HCT116 (cell line): ENCODE measurements around the gene CAMK2D. TPM values are rescaled to one million over a fixed set of nuclear protein-coding genes. Genes with fewer than 3 reads are reported as not detected.

Experiments
- ATAC-seq: fragments of 200-7000 bp; cut with Tn5 transposase; 2 replicates; pipeline ENCODE4 v1.9.1; 2020; ENCODE audit warnings: mild to moderate bottlenecking, moderate library complexity
- BruUV-seq: library from RNA; stranded (reverse); fragments of 400-500 nt; replicated peaks from 2 replicates; lab custom pipeline; 2021; lab: Mats Ljungman, UMichigan
- CTCF ChIA-PET: fragments of 300-600 bp; sonication (Branson Sonifier 250); formaldehyde crosslinking; loops from one replicate; lab custom pipeline; 2021; ENCODE audit warnings: antibody characterized with exemption; lab: Charles Lee
- POLR2A ChIA-PET: fragments of 300-600, 350-600 bp; sonication (Branson Sonifier 250); formaldehyde crosslinking; loops from one replicate; lab custom pipeline; 2021; ENCODE audit warnings: antibody characterized with exemption; lab: Charles Lee
- RAD21 ChIA-PET, 2 experiments: fragments of 300-600 bp; sonication (Branson Sonifier 250); formaldehyde crosslinking; loops; one replicate each; lab custom pipeline; 2023; ENCODE audit warnings: low total read pairs in 2 of 2; ENCODE audit not compliant: uncharacterized antibody in 2 of 2, unreplicated experiment in 2 of 2, low non-redundant PET in 1 of 2; lab: Charles Lee
- DNase-seq: peaks from one replicate; pipeline ENCODE4 v3.0.0-alpha.2; 2010; ENCODE audit warnings: low read depth, low spot score
- H2AFZ ChIP-seq: fragments of 200-600 bp; shearing (Covaris generic), sonication (generic); 2 replicates; pipeline ENCODE4 v1.6.1; 2017; ENCODE audit warnings: low read depth, mixed run types, mixed read lengths, antibody characterized with exemption, low read length; ENCODE audit not compliant: poor library complexity, severe bottlenecking
- H3K27ac ChIP-seq: 2 replicates; pipeline ENCODE4 v1.5.1; 2012; ENCODE audit warnings: low read depth, low read length
- H3K27me3 ChIP-seq: fragments of 200-600 bp; sonication (generic); 2 replicates; pipeline ENCODE4 v1.6.1; 2016; ENCODE audit warnings: mixed run types, low read length, mixed read lengths; ENCODE audit not compliant: insufficient read depth
- H3K36me3 ChIP-seq, 2 experiments: fragments of 200-500 bp in 1 of 2; fragments of 200-600 bp in 1 of 2; sonication (Bioruptor generic) in 1 of 2; sonication (generic) in 1 of 2; 2 replicates each; pipeline versions ENCODE4 v1.5.1 to v1.6.1; 2014 to 2016; ENCODE audit warnings: low read length in 2 of 2, inconsistent platforms in 1 of 2, mixed read lengths in 1 of 2, mixed run types in 1 of 2; ENCODE audit not compliant: insufficient read depth in 2 of 2, control insufficient read depth in 1 of 2
- H3K4me1 ChIP-seq, 2 experiments: fragments of 200-600 bp in 1 of 2; sonication (generic) in 1 of 2; 2 replicates each; pipeline versions ENCODE4 v1.5.1 to v1.6.1; 2012 to 2017; ENCODE audit warnings: low read length in 2 of 2, inconsistent platforms in 1 of 2, mild to moderate bottlenecking in 1 of 2, mixed read lengths in 1 of 2, mixed run types in 1 of 2, moderate library complexity in 1 of 2; ENCODE audit not compliant: insufficient read depth in 2 of 2, control insufficient read depth in 1 of 2
- H3K4me2 ChIP-seq: fragments of 200-600 bp; sonication (generic); 2 replicates; pipeline ENCODE4 v1.6.1; 2017; ENCODE audit warnings: mixed run types, low read length, mixed read lengths
- H3K4me3 ChIP-seq, 2 experiments: fragments of 200-600 bp in 1 of 2; sonication (generic) in 1 of 2; replicated peaks in 1 of 2; 2 replicates each; pipeline ENCODE4 v1.5.1; 2011 to 2016; ENCODE audit warnings: low read length in 2 of 2, control low read depth in 1 of 2, low read depth in 1 of 2, mild to moderate bottlenecking in 1 of 2, mixed read lengths in 1 of 2, mixed run types in 1 of 2
- H3K79me2 ChIP-seq: fragments of 200-600 bp; sonication (generic); 2 replicates; pipeline ENCODE4 v1.6.1; 2017; ENCODE audit warnings: mild to moderate bottlenecking, mixed run types, low read length, moderate library complexity, mixed read lengths; ENCODE audit not compliant: insufficient read depth
- H3K9ac ChIP-seq: fragments of 200-600 bp; sonication (generic); 2 replicates; pipeline ENCODE4 v1.6.1; 2016; ENCODE audit warnings: low read length, mixed read lengths
- H3K9me2 ChIP-seq: fragments of 200-600 bp; sonication (generic), shearing (Covaris generic); 2 replicates; pipeline ENCODE4 v1.6.1; 2017; ENCODE audit warnings: mixed run types, mild to moderate bottlenecking, moderate library complexity; ENCODE audit not compliant: insufficient read depth
- H3K9me3 ChIP-seq, 2 experiments: fragments of 200-500 bp in 1 of 2; fragments of 200-600 bp in 1 of 2; sonication (Bioruptor generic) in 1 of 2; sonication (generic) in 1 of 2; 2 replicates each; pipeline ENCODE4 v1.6.1; 2014 to 2017; ENCODE audit warnings: low read length in 2 of 2, mixed read lengths in 2 of 2, inconsistent platforms in 1 of 2, low read depth in 1 of 2, mild to moderate bottlenecking in 1 of 2, mixed run types in 1 of 2, moderate library complexity in 1 of 2; ENCODE audit not compliant: control insufficient read depth in 1 of 2, insufficient read depth in 1 of 2
- H4K20me1 ChIP-seq: fragments of 200-600 bp; sonication (generic), shearing (Covaris generic); 2 replicates; pipeline ENCODE4 v1.6.1; 2017; ENCODE audit warnings: mixed run types, mild to moderate bottlenecking, moderate library complexity; ENCODE audit not compliant: insufficient read depth
- CBX3 ChIP-seq: IDR thresholded peaks from 2 replicates; pipeline ENCODE4 v1.6.1; 2012; ENCODE audit warnings: low read depth
- EGR1 ChIP-seq: IDR thresholded peaks from 2 replicates; pipeline ENCODE4 v1.6.1; 2012; ENCODE audit warnings: low read depth
- FOSL1 ChIP-seq: IDR thresholded peaks from 2 replicates; pipeline ENCODE4 v1.6.1; 2012; ENCODE audit warnings: low read depth
- JUND ChIP-seq: IDR thresholded peaks from 2 replicates; pipeline ENCODE4 v1.6.1; 2012
- POLR2AphosphoS5 ChIP-seq: IDR thresholded peaks from 2 replicates; pipeline ENCODE4 v1.6.1; 2011; ENCODE audit warnings: mild to moderate bottlenecking, low read depth, low read length, moderate library complexity
- RAD21 ChIP-seq: IDR thresholded peaks from 2 replicates; pipeline ENCODE4 v1.6.1; 2012; ENCODE audit warnings: low read depth, mild to moderate bottlenecking
- REST ChIP-seq: IDR thresholded peaks from 2 replicates; pipeline ENCODE4 v1.6.1; 2012; ENCODE audit warnings: low read depth
- TCF7L2 ChIP-seq: IDR thresholded peaks from 2 replicates; pipeline ENCODE4 v1.7.0; 2011; ENCODE audit warnings: borderline replicate concordance, inconsistent platforms; ENCODE audit not compliant: insufficient read depth, insufficient read length; ENCODE audit errors: extremely low read depth
- ZFX ChIP-seq: fragments of 450-650 bp; IDR thresholded peaks from 2 replicates; pipeline ENCODE4 v1.6.1; 2017
- intact Hi-C: fragments of 100-400 bp; cut with micrococcal nuclease; formaldehyde crosslinking; loops from 2 replicates; pipeline ENCODE4 v1.10.0; 2022
- total RNA-seq: library from RNA; stranded (reverse); gene quantifications from one replicate; pipeline ENCODE4 v1.2.1, GENCODE V29; 2021; ENCODE audit not compliant: unreplicated experiment

Gene CAMK2D
- total RNA-seq, 1 experiment from 2014 or later, result 67.0 TPM

GRCh38 chr4:113513382-113513781, 248.2 kb downstream of the CAMK2D start:
- Histone ChIP-seq H3K9me2 (no peaks in the 10 kb centered on the region), H3K36me3 (peaks cover 5 to 12% of the 10 kb centered on the region in 2 experiments; a peak in 3 of 4 replicates), H3K4me2 (no peak overlapping the region), H3K9me3 (no peaks in the 10 kb centered on the region), H3K27me3 (no peaks in the 10 kb centered on the region), H4K20me1 (no peaks in the 10 kb centered on the region), H3K4me3 (no peak overlapping the region), H3K9ac (no peak overlapping the region), H3K4me1 (no peaks in the 10 kb centered on the region), H3K27ac (no peak overlapping the region), H3K79me2 (no peaks in the 10 kb centered on the region), H2AFZ (no peak overlapping the region)
- intact Hi-C loops, result no loop called here
- TF ChIP-seq ZFX, result no peak
- TF ChIP-seq POLR2AphosphoS5, result no peak
- ChIA-PET POLR2A (no interaction called here), CTCF (no interaction called here), RAD21 (no interaction called here)
- ATAC-seq, result no peak
- DNase-seq, result no peak
- BruUV-seq, result no TSS peak

- H3K9me2 ChIP-seq, result no peaks in the 10 kb centered on the region
- H2AFZ ChIP-seq, result no peak overlapping the region
- H3K79me2 ChIP-seq, result no peaks in the 10 kb centered on the region
- ATAC-seq (no peak), DNase-seq (no peak)
- BruUV-seq, result no TSS peak
- ChIA-PET CTCF (no interaction called here), RAD21 (no interaction called here), POLR2A (no interaction called here)
- no peak overlapping the region for H3K9ac ChIP-seq
- H3K27ac ChIP-seq, result no peak overlapping the region
- no peak overlapping the region for H3K4me2 ChIP-seq
- intact Hi-C loops, result no loop called here
- peaks cover 5 to 12% of the 10 kb centered on the region in 2 experiments; a peak in 3 of 4 replicates for H3K36me3 ChIP-seq
- H4K20me1 ChIP-seq, result no peaks in the 10 kb centered on the region
- no peak overlapping the region for H3K4me3 ChIP-seq
- no peaks in the 10 kb centered on the region for H3K9me3 ChIP-seq
- TF ChIP-seq RAD21 (no peak), EGR1 (no peak), CBX3 (no peak), FOSL1 (no peak), TCF7L2 (no peak), REST (no peak), JUND (no peak)
- no peaks in the 10 kb centered on the region for H3K27me3 ChIP-seq
- no peaks in the 10 kb centered on the region for H3K4me1 ChIP-seq
Measured at GRCh38 chr4:113512880-113513279, 248.7 kb downstream of the CAMK2D start.
